HCT116 (cell line): ENCODE results near the gene HMGB1. TPM values are rescaled to one million over a fixed set of nuclear protein-coding genes. Genes with fewer than 3 reads are reported as not detected.

ENCODE experiments used
- ATAC-seq: fragments of 200-7000 bp; cut with Tn5 transposase; 2 replicates; pipeline ENCODE4 v1.9.1; 2020; ENCODE audit warnings: mild to moderate bottlenecking, moderate library complexity
- BruUV-seq: library from RNA; stranded (reverse); fragments of 400-500 nt; replicated peaks from 2 replicates; lab custom pipeline; 2021; lab: Mats Ljungman, UMichigan
- CTCF ChIA-PET: fragments of 300-600 bp; sonication (Branson Sonifier 250); formaldehyde crosslinking; loops from one replicate; lab custom pipeline; 2021; ENCODE audit warnings: antibody characterized with exemption; lab: Charles Lee
- POLR2A ChIA-PET: fragments of 300-600, 350-600 bp; sonication (Branson Sonifier 250); formaldehyde crosslinking; loops from one replicate; lab custom pipeline; 2021; ENCODE audit warnings: antibody characterized with exemption; lab: Charles Lee
- RAD21 ChIA-PET, 2 experiments: fragments of 300-600 bp; sonication (Branson Sonifier 250); formaldehyde crosslinking; loops; one replicate each; lab custom pipeline; 2023; ENCODE audit warnings: low total read pairs in 2 of 2; ENCODE audit not compliant: uncharacterized antibody in 2 of 2, unreplicated experiment in 2 of 2, low non-redundant PET in 1 of 2; lab: Charles Lee
- DNase-seq: peaks from one replicate; pipeline ENCODE4 v3.0.0-alpha.2; 2010; ENCODE audit warnings: low read depth, low spot score
- H2AFZ ChIP-seq: fragments of 200-600 bp; shearing (Covaris generic), sonication (generic); 2 replicates; pipeline ENCODE4 v1.6.1; 2017; ENCODE audit warnings: low read depth, mixed run types, mixed read lengths, antibody characterized with exemption, low read length; ENCODE audit not compliant: poor library complexity, severe bottlenecking
- H3K27ac ChIP-seq: 2 replicates; pipeline ENCODE4 v1.5.1; 2012; ENCODE audit warnings: low read depth, low read length
- H3K27me3 ChIP-seq: fragments of 200-600 bp; sonication (generic); 2 replicates; pipeline ENCODE4 v1.6.1; 2016; ENCODE audit warnings: mixed run types, low read length, mixed read lengths; ENCODE audit not compliant: insufficient read depth
- H3K36me3 ChIP-seq, 2 experiments: fragments of 200-500 bp in 1 of 2; fragments of 200-600 bp in 1 of 2; sonication (Bioruptor generic) in 1 of 2; sonication (generic) in 1 of 2; 2 replicates each; pipeline versions ENCODE4 v1.5.1 to v1.6.1; 2014 to 2016; ENCODE audit warnings: low read length in 2 of 2, inconsistent platforms in 1 of 2, mixed read lengths in 1 of 2, mixed run types in 1 of 2; ENCODE audit not compliant: insufficient read depth in 2 of 2, control insufficient read depth in 1 of 2
- H3K4me1 ChIP-seq, 2 experiments: fragments of 200-600 bp in 1 of 2; sonication (generic) in 1 of 2; 2 replicates each; pipeline versions ENCODE4 v1.5.1 to v1.6.1; 2012 to 2017; ENCODE audit warnings: low read length in 2 of 2, inconsistent platforms in 1 of 2, mild to moderate bottlenecking in 1 of 2, mixed read lengths in 1 of 2, mixed run types in 1 of 2, moderate library complexity in 1 of 2; ENCODE audit not compliant: insufficient read depth in 2 of 2, control insufficient read depth in 1 of 2
- H3K4me2 ChIP-seq: fragments of 200-600 bp; sonication (generic); 2 replicates; pipeline ENCODE4 v1.6.1; 2017; ENCODE audit warnings: mixed run types, low read length, mixed read lengths
- H3K4me3 ChIP-seq, 2 experiments: fragments of 200-600 bp in 1 of 2; sonication (generic) in 1 of 2; replicated peaks in 1 of 2; 2 replicates each; pipeline ENCODE4 v1.5.1; 2011 to 2016; ENCODE audit warnings: low read length in 2 of 2, control low read depth in 1 of 2, low read depth in 1 of 2, mild to moderate bottlenecking in 1 of 2, mixed read lengths in 1 of 2, mixed run types in 1 of 2
- H3K79me2 ChIP-seq: fragments of 200-600 bp; sonication (generic); 2 replicates; pipeline ENCODE4 v1.6.1; 2017; ENCODE audit warnings: mild to moderate bottlenecking, mixed run types, low read length, moderate library complexity, mixed read lengths; ENCODE audit not compliant: insufficient read depth
- H3K9ac ChIP-seq: fragments of 200-600 bp; sonication (generic); 2 replicates; pipeline ENCODE4 v1.6.1; 2016; ENCODE audit warnings: low read length, mixed read lengths
- H3K9me2 ChIP-seq: fragments of 200-600 bp; sonication (generic), shearing (Covaris generic); 2 replicates; pipeline ENCODE4 v1.6.1; 2017; ENCODE audit warnings: mixed run types, mild to moderate bottlenecking, moderate library complexity; ENCODE audit not compliant: insufficient read depth
- H3K9me3 ChIP-seq, 2 experiments: fragments of 200-500 bp in 1 of 2; fragments of 200-600 bp in 1 of 2; sonication (Bioruptor generic) in 1 of 2; sonication (generic) in 1 of 2; 2 replicates each; pipeline ENCODE4 v1.6.1; 2014 to 2017; ENCODE audit warnings: low read length in 2 of 2, mixed read lengths in 2 of 2, inconsistent platforms in 1 of 2, low read depth in 1 of 2, mild to moderate bottlenecking in 1 of 2, mixed run types in 1 of 2, moderate library complexity in 1 of 2; ENCODE audit not compliant: control insufficient read depth in 1 of 2, insufficient read depth in 1 of 2
- H4K20me1 ChIP-seq: fragments of 200-600 bp; sonication (generic), shearing (Covaris generic); 2 replicates; pipeline ENCODE4 v1.6.1; 2017; ENCODE audit warnings: mixed run types, mild to moderate bottlenecking, moderate library complexity; ENCODE audit not compliant: insufficient read depth
- CBX3 ChIP-seq: IDR thresholded peaks from 2 replicates; pipeline ENCODE4 v1.6.1; 2012; ENCODE audit warnings: low read depth
- CEBPB ChIP-seq: IDR thresholded peaks from 2 replicates; pipeline ENCODE4 v1.6.1; 2012; ENCODE audit warnings: low read depth
- EZH2 ChIP-seq: fragments of 200-600 bp; sonication (generic); IDR thresholded peaks from 2 replicates; pipeline ENCODE4 v1.6.1; 2017; ENCODE audit warnings: antibody characterized with exemption, mixed run types
- JUND ChIP-seq: IDR thresholded peaks from 2 replicates; pipeline ENCODE4 v1.6.1; 2012
- RAD21 ChIP-seq: IDR thresholded peaks from 2 replicates; pipeline ENCODE4 v1.6.1; 2012; ENCODE audit warnings: low read depth, mild to moderate bottlenecking
- SP1 ChIP-seq: IDR thresholded peaks from 2 replicates; pipeline ENCODE4 v1.6.1; 2012; ENCODE audit warnings: low read depth
- SRF ChIP-seq: IDR thresholded peaks from 2 replicates; pipeline ENCODE4 v1.6.1; 2012; ENCODE audit warnings: low read depth
- YY1 ChIP-seq: IDR thresholded peaks from 2 replicates; pipeline ENCODE4 v1.6.1; 2011; ENCODE audit warnings: low read length, low read depth, moderate library complexity, mild to moderate bottlenecking; ENCODE audit not compliant: insufficient replicate concordance; ENCODE audit errors: extremely low read depth
- ZNF274 ChIP-seq: fragments of 200-500 bp; sonication (Bioruptor generic); IDR thresholded peaks from 2 replicates; pipeline ENCODE4 v1.6.1; 2014; ENCODE audit warnings: mild to moderate bottlenecking, low read depth, low read length, inconsistent platforms
- intact Hi-C: fragments of 100-400 bp; cut with micrococcal nuclease; formaldehyde crosslinking; loops from 2 replicates; pipeline ENCODE4 v1.10.0; 2022
- total RNA-seq: library from RNA; stranded (reverse); gene quantifications from one replicate; pipeline ENCODE4 v1.2.1, GENCODE V29; 2021; ENCODE audit not compliant: unreplicated experiment
- TF ChIP-seq, protein P1 (sequence below): IDR thresholded peaks from 2 replicates; pipeline ENCODE4 v1.6.1; 2012; ENCODE audit warnings: low read depth
- TF ChIP-seq, protein P2 (sequence below), 3 experiments: fragments of 200-600 bp in 1 of 3; sonication (generic) in 1 of 3; IDR thresholded peaks in 2 of 3; conservative IDR thresholded peaks in 1 of 3; 2 replicates each; pipeline ENCODE4 v1.5.1; 2012 to 2017; ENCODE audit warnings: low read depth in 2 of 3, low read length in 2 of 3, antibody characterized with exemption in 1 of 3, borderline replicate concordance in 1 of 3, control low read depth in 1 of 3, mild to moderate bottlenecking in 1 of 3, mixed read lengths in 1 of 3, mixed run types in 1 of 3, moderate library complexity in 1 of 3; ENCODE audit not compliant: insufficient read depth in 1 of 3
- TF ChIP-seq, protein P3 (sequence below): IDR thresholded peaks from 2 replicates; pipeline ENCODE4 v1.6.1; 2012
- TF ChIP-seq, protein P4 (sequence below): IDR thresholded peaks from 2 replicates; pipeline ENCODE4 v1.6.1; 2012

HMGB1 gene
- total RNA-seq, 1 experiment from 2014 or later: 678 TPM

DNA sequence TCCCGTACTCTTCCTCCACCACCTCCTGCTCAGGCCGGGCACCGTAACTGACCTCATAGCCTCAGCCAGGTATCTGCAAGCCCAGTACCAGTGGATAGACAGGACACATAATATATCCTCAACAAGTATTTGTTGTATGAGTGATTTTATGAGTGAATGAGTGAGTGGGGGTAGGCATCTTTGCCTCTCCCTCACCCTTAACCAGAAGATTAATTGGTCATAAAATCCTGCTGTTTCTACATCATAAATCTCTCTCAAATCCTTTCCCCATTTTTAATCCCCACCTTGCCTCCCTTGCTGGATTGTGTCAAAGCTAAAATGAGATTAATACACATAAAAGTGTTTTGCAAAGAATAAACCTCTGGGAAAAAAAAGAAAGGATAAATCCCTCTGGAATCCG lies 44.4 kb upstream of the HMGB1 start:
- no peak overlapping the region for H3K9ac ChIP-seq

DNA sequence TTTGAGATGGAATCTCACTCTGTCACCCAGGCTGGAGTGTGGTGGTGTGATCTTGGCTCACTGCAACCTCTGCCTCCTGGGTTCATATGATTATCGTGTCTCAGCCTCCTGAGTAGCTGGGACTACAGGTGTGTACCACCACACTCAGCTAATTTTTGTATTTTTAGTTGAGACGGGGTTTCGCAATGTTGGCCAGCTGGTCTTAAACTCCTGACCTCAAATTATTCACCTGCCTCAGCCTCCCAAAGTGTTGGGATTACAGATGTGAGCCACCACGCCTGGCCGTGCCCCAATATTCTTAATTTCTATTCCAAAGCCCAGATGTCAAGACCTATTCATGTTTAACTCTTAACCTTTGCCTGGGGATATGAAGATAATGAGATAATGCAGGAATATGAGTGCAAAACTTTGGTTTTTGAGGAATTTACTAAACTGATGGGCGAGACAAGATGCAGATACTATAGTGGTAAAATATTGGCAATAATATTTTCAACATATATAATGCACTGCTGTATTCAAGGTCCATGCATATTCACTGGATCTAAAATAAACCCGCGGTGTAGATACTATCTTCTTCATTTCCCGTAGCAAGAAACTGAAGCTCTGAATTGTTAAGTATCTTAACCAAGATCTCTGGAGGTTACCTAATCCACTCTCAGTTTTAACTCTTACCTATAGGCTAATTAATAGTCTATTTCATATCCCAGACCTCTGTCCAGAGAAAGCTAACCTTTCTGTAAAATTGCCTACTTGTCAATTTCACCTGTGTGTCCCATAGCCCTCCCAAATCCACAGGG lies 43.7 kb upstream of the HMGB1 start:
- BruUV-seq: no TSS peak

More for the DNA sequence above, 44.4 kb upstream of the HMGB1 start:
- intact Hi-C loops: no loop called here
- ChIA-PET RAD21 (no interaction called here), POLR2A (no interaction called here), CTCF (no interaction called here)
- Histone ChIP-seq H3K4me2 (no peak overlapping the region), H3K79me2 (no peaks in the 10 kb centered on the region), H2AFZ (no peak overlapping the region), H4K20me1 (no peaks in the 10 kb centered on the region), H3K27me3 (no peaks in the 10 kb centered on the region), H3K9me3 (no peaks in the 10 kb centered on the region), H3K27ac (no peak overlapping the region), H3K4me1 (no peaks in the 10 kb centered on the region), H3K9me2 (no peaks in the 10 kb centered on the region), H3K36me3 (no peaks in the 10 kb centered on the region), H3K4me3 (no peak overlapping the region)
- BruUV-seq: no TSS peak
- ATAC-seq: no peak
- DNase-seq: no peak
- no peak for TF ChIP-seq SP1
- no peak for TF ChIP-seq RAD21

More for the DNA sequence above, 43.7 kb upstream of the HMGB1 start:
- Histone ChIP-seq H3K79me2 (no peaks in the 10 kb centered on the region), H3K36me3 (no peaks in the 10 kb centered on the region), H3K9ac (no peak overlapping the region), H3K27ac (no peak overlapping the region), H3K4me3 (no peak overlapping the region), H3K9me2 (no peaks in the 10 kb centered on the region), H3K4me2 (no peak overlapping the region), H3K9me3 (no peaks in the 10 kb centered on the region), H2AFZ (no peak overlapping the region), H4K20me1 (no peaks in the 10 kb centered on the region), H3K27me3 (no peaks in the 10 kb centered on the region), H3K4me1 (no peaks in the 10 kb centered on the region)
- TF ChIP-seq ZNF274: no peak
- no peak for TF ChIP-seq JUND
- TF ChIP-seq CEBPB: no peak
- TF ChIP-seq, protein P1, sequence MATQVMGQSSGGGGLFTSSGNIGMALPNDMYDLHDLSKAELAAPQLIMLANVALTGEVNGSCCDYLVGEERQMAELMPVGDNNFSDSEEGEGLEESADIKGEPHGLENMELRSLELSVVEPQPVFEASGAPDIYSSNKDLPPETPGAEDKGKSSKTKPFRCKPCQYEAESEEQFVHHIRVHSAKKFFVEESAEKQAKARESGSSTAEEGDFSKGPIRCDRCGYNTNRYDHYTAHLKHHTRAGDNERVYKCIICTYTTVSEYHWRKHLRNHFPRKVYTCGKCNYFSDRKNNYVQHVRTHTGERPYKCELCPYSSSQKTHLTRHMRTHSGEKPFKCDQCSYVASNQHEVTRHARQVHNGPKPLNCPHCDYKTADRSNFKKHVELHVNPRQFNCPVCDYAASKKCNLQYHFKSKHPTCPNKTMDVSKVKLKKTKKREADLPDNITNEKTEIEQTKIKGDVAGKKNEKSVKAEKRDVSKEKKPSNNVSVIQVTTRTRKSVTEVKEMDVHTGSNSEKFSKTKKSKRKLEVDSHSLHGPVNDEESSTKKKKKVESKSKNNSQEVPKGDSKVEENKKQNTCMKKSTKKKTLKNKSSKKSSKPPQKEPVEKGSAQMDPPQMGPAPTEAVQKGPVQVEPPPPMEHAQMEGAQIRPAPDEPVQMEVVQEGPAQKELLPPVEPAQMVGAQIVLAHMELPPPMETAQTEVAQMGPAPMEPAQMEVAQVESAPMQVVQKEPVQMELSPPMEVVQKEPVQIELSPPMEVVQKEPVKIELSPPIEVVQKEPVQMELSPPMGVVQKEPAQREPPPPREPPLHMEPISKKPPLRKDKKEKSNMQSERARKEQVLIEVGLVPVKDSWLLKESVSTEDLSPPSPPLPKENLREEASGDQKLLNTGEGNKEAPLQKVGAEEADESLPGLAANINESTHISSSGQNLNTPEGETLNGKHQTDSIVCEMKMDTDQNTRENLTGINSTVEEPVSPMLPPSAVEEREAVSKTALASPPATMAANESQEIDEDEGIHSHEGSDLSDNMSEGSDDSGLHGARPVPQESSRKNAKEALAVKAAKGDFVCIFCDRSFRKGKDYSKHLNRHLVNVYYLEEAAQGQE: no peak
- TF ChIP-seq, protein P2, sequence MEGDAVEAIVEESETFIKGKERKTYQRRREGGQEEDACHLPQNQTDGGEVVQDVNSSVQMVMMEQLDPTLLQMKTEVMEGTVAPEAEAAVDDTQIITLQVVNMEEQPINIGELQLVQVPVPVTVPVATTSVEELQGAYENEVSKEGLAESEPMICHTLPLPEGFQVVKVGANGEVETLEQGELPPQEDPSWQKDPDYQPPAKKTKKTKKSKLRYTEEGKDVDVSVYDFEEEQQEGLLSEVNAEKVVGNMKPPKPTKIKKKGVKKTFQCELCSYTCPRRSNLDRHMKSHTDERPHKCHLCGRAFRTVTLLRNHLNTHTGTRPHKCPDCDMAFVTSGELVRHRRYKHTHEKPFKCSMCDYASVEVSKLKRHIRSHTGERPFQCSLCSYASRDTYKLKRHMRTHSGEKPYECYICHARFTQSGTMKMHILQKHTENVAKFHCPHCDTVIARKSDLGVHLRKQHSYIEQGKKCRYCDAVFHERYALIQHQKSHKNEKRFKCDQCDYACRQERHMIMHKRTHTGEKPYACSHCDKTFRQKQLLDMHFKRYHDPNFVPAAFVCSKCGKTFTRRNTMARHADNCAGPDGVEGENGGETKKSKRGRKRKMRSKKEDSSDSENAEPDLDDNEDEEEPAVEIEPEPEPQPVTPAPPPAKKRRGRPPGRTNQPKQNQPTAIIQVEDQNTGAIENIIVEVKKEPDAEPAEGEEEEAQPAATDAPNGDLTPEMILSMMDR (IDR thresholded peaks at IDR 0.05 in 2 of 3, conservative IDR thresholded peaks at IDR 0.05 in 1 of 3; ENCODE audit: borderline replicate concordance in 1 of 3, insufficient read depth in 1 of 3, low read depth in 2 of 3, low read length in 2 of 3): no peak
- TF ChIP-seq, protein P3, sequence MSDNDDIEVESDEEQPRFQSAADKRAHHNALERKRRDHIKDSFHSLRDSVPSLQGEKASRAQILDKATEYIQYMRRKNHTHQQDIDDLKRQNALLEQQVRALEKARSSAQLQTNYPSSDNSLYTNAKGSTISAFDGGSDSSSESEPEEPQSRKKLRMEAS: no peak
- no peak for TF ChIP-seq CBX3
- TF ChIP-seq, protein P4, sequence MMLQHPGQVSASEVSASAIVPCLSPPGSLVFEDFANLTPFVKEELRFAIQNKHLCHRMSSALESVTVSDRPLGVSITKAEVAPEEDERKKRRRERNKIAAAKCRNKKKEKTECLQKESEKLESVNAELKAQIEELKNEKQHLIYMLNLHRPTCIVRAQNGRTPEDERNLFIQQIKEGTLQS: no peak
- TF ChIP-seq YY1: no peak
- no peak for TF ChIP-seq RAD21
- no peak for TF ChIP-seq SRF
- TF ChIP-seq SP1: no peak
- TF ChIP-seq EZH2: no peak
- intact Hi-C loops: loop anchor here (5.0 kb wide), 1 partner anchor 183 kb away; no protein-coding TSS in a partner anchor
- ATAC-seq: no peak
- DNase-seq: no peak
- ChIA-PET CTCF (no interaction called here), RAD21 (no interaction called here), POLR2A (no interaction called here)
